NB4 (cell line): ENCODE measurements around the gene RABEP1.

Experiments
- POLR2A ChIP-seq: IDR thresholded peaks from 2 replicates; pipeline ENCODE4 v1.6.1; 2011; ENCODE audit warnings: mild to moderate bottlenecking; ENCODE audit not compliant: insufficient read length; ENCODE audit errors: extremely low read depth
- TF ChIP-seq, protein P1 (sequence below): IDR thresholded peaks from one replicate; pipeline ENCODE4 v1.5.1; 2012; ENCODE audit warnings: low read depth, low read length

DNA sequence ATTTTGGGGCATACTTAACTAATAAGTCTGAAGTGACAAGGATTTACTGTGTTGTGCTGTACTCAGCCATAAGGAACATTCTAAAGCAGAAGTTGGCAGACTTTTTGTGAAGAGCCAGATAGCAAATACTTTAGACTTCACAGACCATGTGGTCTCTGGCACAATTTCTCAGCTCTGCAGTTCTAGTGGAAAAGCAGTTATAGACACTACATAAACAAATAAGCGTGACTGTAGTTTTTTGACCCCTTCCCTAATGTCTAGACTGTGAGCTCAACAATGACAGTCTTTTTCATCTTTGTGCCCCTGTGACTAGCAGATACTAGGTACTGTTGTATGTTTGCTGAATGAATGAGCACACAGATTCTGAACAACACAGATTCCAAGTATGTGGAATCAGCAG lies 142.8 kb downstream of the RABEP1 start:
- TF ChIP-seq, protein P1, sequence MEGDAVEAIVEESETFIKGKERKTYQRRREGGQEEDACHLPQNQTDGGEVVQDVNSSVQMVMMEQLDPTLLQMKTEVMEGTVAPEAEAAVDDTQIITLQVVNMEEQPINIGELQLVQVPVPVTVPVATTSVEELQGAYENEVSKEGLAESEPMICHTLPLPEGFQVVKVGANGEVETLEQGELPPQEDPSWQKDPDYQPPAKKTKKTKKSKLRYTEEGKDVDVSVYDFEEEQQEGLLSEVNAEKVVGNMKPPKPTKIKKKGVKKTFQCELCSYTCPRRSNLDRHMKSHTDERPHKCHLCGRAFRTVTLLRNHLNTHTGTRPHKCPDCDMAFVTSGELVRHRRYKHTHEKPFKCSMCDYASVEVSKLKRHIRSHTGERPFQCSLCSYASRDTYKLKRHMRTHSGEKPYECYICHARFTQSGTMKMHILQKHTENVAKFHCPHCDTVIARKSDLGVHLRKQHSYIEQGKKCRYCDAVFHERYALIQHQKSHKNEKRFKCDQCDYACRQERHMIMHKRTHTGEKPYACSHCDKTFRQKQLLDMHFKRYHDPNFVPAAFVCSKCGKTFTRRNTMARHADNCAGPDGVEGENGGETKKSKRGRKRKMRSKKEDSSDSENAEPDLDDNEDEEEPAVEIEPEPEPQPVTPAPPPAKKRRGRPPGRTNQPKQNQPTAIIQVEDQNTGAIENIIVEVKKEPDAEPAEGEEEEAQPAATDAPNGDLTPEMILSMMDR: no peak
- no peak for TF ChIP-seq POLR2A
